NB4 (cell line): Measurements from ENCODE around the gene NPDC1.

Source experiments
- CTCF ChIP-seq: IDR thresholded peaks from one replicate; pipeline ENCODE4 v1.5.1; 2012; ENCODE audit warnings: low read depth, low read length
- POLR2A ChIP-seq: IDR thresholded peaks from 2 replicates; pipeline ENCODE4 v1.6.1; 2011; ENCODE audit warnings: mild to moderate bottlenecking; ENCODE audit not compliant: insufficient read length; ENCODE audit errors: extremely low read depth

GRCh38 chr9:137017071-137017470, 28.9 kb downstream of the NPDC1 start:
- TF ChIP-seq CTCF: no peak
- no peak for TF ChIP-seq POLR2A
